CD4-positive, alpha-beta T cell (primary cell): ENCODE data around the gene RFC3. TPM values are rescaled to one million over a fixed set of nuclear protein-coding genes. Genes with fewer than 3 reads are reported as not detected.

Source experiments
- ATAC-seq: fragments of 200-7000 bp; cut with Tn5 transposase; one replicate; pipeline ENCODE4 v1.10.0; 2022; ENCODE audit warnings: mild to moderate bottlenecking; ENCODE audit not compliant: poor library complexity
- CTCF ChIA-PET: fragments of 350-600 bp; sonication (Branson Sonifier 250); formaldehyde crosslinking; loops from one replicate; lab custom pipeline; 2021; ENCODE audit warnings: antibody characterized with exemption, inconsistent platforms; lab: Charles Lee
- POLR2A ChIA-PET: fragments of 350-600 bp; sonication (Branson Sonifier 250); formaldehyde crosslinking; loops from one replicate; lab custom pipeline; 2021; ENCODE audit warnings: antibody characterized with exemption, inconsistent platforms; lab: Charles Lee
- DNase-seq, 14 experiments: peaks; one replicate each; pipeline ENCODE4 v3.0.0-alpha.2; 2013 to 2020; ENCODE audit warnings: mixed read lengths in 2 of 14
- H3K27ac ChIP-seq, 2 donors: one replicate each; pipeline versions ENCODE4 v1.5.1 to v1.7.0; 2013; ENCODE audit warnings: low read length in 2 of 2, low read depth in 1 of 2, mild to moderate bottlenecking in 1 of 2
- H3K27me3 ChIP-seq, 2 experiments: 1 replicate in 1 of 2; 2 replicates in 1 of 2; pipeline versions ENCODE4 v1.6.1 to v1.7.0; 2013; ENCODE audit warnings: low read length in 2 of 2, control low read depth in 1 of 2, mild to moderate bottlenecking in 1 of 2, moderate library complexity in 1 of 2; ENCODE audit not compliant: insufficient read depth in 2 of 2, control insufficient read depth in 1 of 2
- H3K36me3 ChIP-seq: one replicate; pipeline ENCODE4 v1.6.1; 2013; ENCODE audit warnings: low read length, control low read depth; ENCODE audit not compliant: insufficient read depth
- H3K4me1 ChIP-seq: one replicate; pipeline ENCODE4 v1.6.1; 2013; ENCODE audit warnings: low read length, control low read depth; ENCODE audit not compliant: insufficient read depth
- H3K4me3 ChIP-seq: one replicate; pipeline ENCODE4 v1.5.1; 2013; ENCODE audit warnings: mild to moderate bottlenecking, low read length, moderate library complexity
- H3K9me3 ChIP-seq, 2 experiments: 1 replicate in 1 of 2; 2 replicates in 1 of 2; pipeline versions ENCODE4 v1.6.1 to v1.7.0; 2013; ENCODE audit warnings: low read length in 2 of 2, mild to moderate bottlenecking in 2 of 2, control low read depth in 1 of 2, moderate library complexity in 1 of 2; ENCODE audit not compliant: control insufficient read depth in 1 of 2, insufficient read depth in 1 of 2
- H3K27ac Mint-ChIP-seq: one replicate; pipeline ENCODE4 v1.8.0; 2020; ENCODE audit warnings: mixed read lengths
- H3K27me3 Mint-ChIP-seq: one replicate; pipeline ENCODE4 v1.8.0; 2021; ENCODE audit warnings: mixed read lengths
- H3K36me3 Mint-ChIP-seq: one replicate; pipeline ENCODE4 v1.8.0; 2021; ENCODE audit warnings: low read depth, mixed read lengths
- H3K4me1 Mint-ChIP-seq: one replicate; pipeline ENCODE4 v1.8.0; 2021; ENCODE audit warnings: low read depth, mixed read lengths
- H3K4me3 Mint-ChIP-seq: one replicate; pipeline ENCODE4 v1.8.0; 2020; ENCODE audit warnings: mild to moderate bottlenecking, mixed read lengths
- H3K9me3 Mint-ChIP-seq: one replicate; pipeline ENCODE4 v1.8.0; 2020; ENCODE audit warnings: mixed read lengths
- CTCF ChIP-seq: fragments of 200-600 bp; IDR thresholded peaks from one replicate; pipeline ENCODE4 v1.8.0; 2022; ENCODE audit warnings: antibody characterized with exemption, mild to moderate bottlenecking
- intact Hi-C, 2 experiments: fragments of 100-400 bp; cut with DNase I in 1 of 2; cut with micrococcal nuclease in 1 of 2; formaldehyde crosslinking; loops; one replicate each; pipeline versions ENCODE4 v1.15.1 to v1.9.0; 2023 to 2025; cut with DNase I, micrococcal nuclease
- total RNA-seq, 174 experiments: library from RNA in 2 of 174; stranded (reverse) in 2 of 174; gene quantifications; one replicate each; pipeline ENCODE4 v1.2.3 and lab custom pipeline; 2021 to 2026

The RFC3 gene
- total RNA-seq, 2 experiments from 2014 or later = 4.5 TPM

- no peaks in the 10 kb centered on the region for H3K27me3 Mint-ChIP-seq
- POLR2A ChIA-PET = no interaction called here
These were observed 31.3 kb downstream of the RFC3 start for GRCh38 chr13:33849211-33849610.

GRCh38 chr13:33855371-33855895 lies 37.5 kb downstream of the RFC3 start:
- no peak overlapping the region for H3K27ac ChIP-seq
- H3K27me3 ChIP-seq = no peaks in the 10 kb centered on the region
- Mint-ChIP-seq H3K27ac (no peak overlapping the region), H3K4me3 (no peak overlapping the region), H3K4me1 (no peaks in the 10 kb centered on the region), H3K36me3 (peaks cover 6% of the 10 kb centered on the region), H3K27me3 (no peaks in the 10 kb centered on the region), H3K9me3 (peaks cover 2% of the 10 kb centered on the region)
- intact Hi-C loops = no loop called here
- H3K4me3 ChIP-seq = no peak overlapping the region
- no peak for ATAC-seq
- no peaks in the 10 kb centered on the region for H3K36me3 ChIP-seq
- no peak for DNase-seq
- H3K9me3 ChIP-seq = no peaks in the 10 kb centered on the region
- ChIA-PET POLR2A (no interaction called here), CTCF (no interaction called here)
- TF ChIP-seq CTCF = no peak
- no peaks in the 10 kb centered on the region for H3K4me1 ChIP-seq

More at GRCh38 chr13:33849211-33849610, 31.3 kb downstream of the RFC3 start:
- Histone ChIP-seq H3K27ac (no peak overlapping the region), H3K4me3 (no peak overlapping the region), H3K36me3 (no peaks in the 10 kb centered on the region), H3K9me3 (no peaks in the 10 kb centered on the region), H3K27me3 (no peaks in the 10 kb centered on the region), H3K4me1 (no peaks in the 10 kb centered on the region)
- Mint-ChIP-seq H3K4me1 (no peaks in the 10 kb centered on the region), H3K4me3 (no peak overlapping the region), H3K27ac (no peak overlapping the region), H3K36me3 (peaks cover 23% of the 10 kb centered on the region), H3K9me3 (no peaks in the 10 kb centered on the region)
- intact Hi-C loops = no loop called here
- no peak for TF ChIP-seq CTCF
- no peak for DNase-seq
- no peak for ATAC-seq
- CTCF ChIA-PET = no interaction called here

- H3K36me3 ChIP-seq = no peaks in the 10 kb centered on the region
- intact Hi-C loops = no loop called here
- Mint-ChIP-seq H3K27ac (no peak overlapping the region), H3K4me3 (no peak overlapping the region), H3K9me3 (peaks cover 2% of the 10 kb centered on the region), H3K4me1 (no peaks in the 10 kb centered on the region), H3K36me3 (peaks cover 6% of the 10 kb centered on the region), H3K27me3 (no peaks in the 10 kb centered on the region)
- no peak overlapping the region for H3K4me3 ChIP-seq
- H3K27me3 ChIP-seq = no peaks in the 10 kb centered on the region
- ChIA-PET POLR2A (no interaction called here), CTCF (no interaction called here)
- H3K9me3 ChIP-seq = no peaks in the 10 kb centered on the region
- ATAC-seq (no peak), DNase-seq (no peak)
- H3K27ac ChIP-seq = no peak overlapping the region
- TF ChIP-seq CTCF = no peak
- no peaks in the 10 kb centered on the region for H3K4me1 ChIP-seq
These were observed 41.8 kb downstream of the RFC3 start for GRCh38 chr13:33859691-33860303.
